Thymus (tissue), 11 donors: ENCODE measurements around the gene ELN. TPM values are rescaled to one million over a fixed set of nuclear protein-coding genes. Genes with fewer than 3 reads are reported as not detected.
"Not testable (repeated sequence)": the region's sequence is repeated elsewhere in the genome, so short reads cannot be mapped to it uniquely, and the experiment has no call there.

Experiments used
- DNase-seq, 9 donors: peaks; one replicate each; pipeline ENCODE4 v3.0.0-alpha.2; 2013; ENCODE audit warnings: low spot score in 9 of 9, low read depth in 6 of 9, missing footprints in 1 of 9
- H3K27ac ChIP-seq, 2 donors: one replicate each; pipeline ENCODE4 v1.5.1; 2013; ENCODE audit warnings: control low read depth in 1 of 2, low read depth in 1 of 2, low read length in 1 of 2, mild to moderate bottlenecking in 1 of 2, moderate library complexity in 1 of 2
- H3K27me3 ChIP-seq, 2 donors: one replicate each; pipeline ENCODE4 v1.5.1; 2013; ENCODE audit warnings: low read length in 1 of 2; ENCODE audit not compliant: control insufficient read depth in 2 of 2, insufficient read depth in 1 of 2
- H3K36me3 ChIP-seq, 2 donors: one replicate each; pipeline ENCODE4 v1.5.1; 2013; ENCODE audit warnings: low read length in 1 of 2, mild to moderate bottlenecking in 1 of 2, moderate library complexity in 1 of 2; ENCODE audit not compliant: control insufficient read depth in 2 of 2, insufficient read depth in 2 of 2
- H3K4me1 ChIP-seq, 2 donors: one replicate each; pipeline ENCODE4 v1.5.1; 2013; ENCODE audit warnings: low read length in 2 of 2; ENCODE audit not compliant: control insufficient read depth in 2 of 2, insufficient read depth in 2 of 2
- H3K4me3 ChIP-seq, 2 donors: one replicate each; pipeline ENCODE4 v1.5.1; 2013; ENCODE audit warnings: low read length in 2 of 2, control low read depth in 1 of 2, mild to moderate bottlenecking in 1 of 2
- H3K9me3 ChIP-seq, 2 donors: one replicate each; pipeline ENCODE4 v1.5.1; 2013; ENCODE audit warnings: low read length in 1 of 2, mild to moderate bottlenecking in 1 of 2; ENCODE audit not compliant: control insufficient read depth in 2 of 2, insufficient read depth in 1 of 2
- WGBS: extraction: QIAGEN DNeasy Blood & Tissue Kit; methylation state at CpG from one replicate; pipeline ENCODE4 v1.1.7; 2013; 5-methylcytosine and 5-hydroxymethylcytosine counted together
- polyA plus RNA-seq: library from polyadenylated mRNA; stranded (reverse); fragments of 200-250 nt; gene quantifications from one replicate; pipeline ENCODE4 v1.2.3, GENCODE V29; 2013
- total RNA-seq: library from RNA; stranded (reverse); fragments of 120-200 nt; gene quantifications from one replicate; pipeline ENCODE4 v1.2.4, GENCODE V29; 2013
- donor health status: healthy.

ELN gene
- total and polyA plus RNA-seq, 2 donors, result 5.2 to 29.8 TPM

GRCh38 chr7:74042746-74043522, 15.0 kb downstream of the ELN start:
- no peaks in the 10 kb centered on the region for H3K9me3 ChIP-seq
- no peaks in the 10 kb centered on the region for H3K36me3 ChIP-seq
- H3K4me3 ChIP-seq, result no peak overlapping the region
- 91% methylated on average over 24 of the region's 24 CpGs for WGBS
- no peak overlapping the region for H3K27ac ChIP-seq
- no peaks in the 10 kb centered on the region for H3K27me3 ChIP-seq
- no peaks in the 10 kb centered on the region for H3K4me1 ChIP-seq
- DNase-seq, result no peak

GRCh38 chr7:74043523-74043951, 15.6 kb downstream of the ELN start:
- no peak overlapping the region for H3K4me3 ChIP-seq
- WGBS, result 93% methylated on average over 9 of the region's 9 CpGs
- H3K27ac ChIP-seq, result no peak overlapping the region
- H3K36me3 ChIP-seq, result no peaks in the 10 kb centered on the region
- no peaks in the 10 kb centered on the region for H3K9me3 ChIP-seq
- no peak for DNase-seq
- H3K27me3 ChIP-seq, result no peaks in the 10 kb centered on the region
- H3K4me1 ChIP-seq, result no peaks in the 10 kb centered on the region

DNA sequence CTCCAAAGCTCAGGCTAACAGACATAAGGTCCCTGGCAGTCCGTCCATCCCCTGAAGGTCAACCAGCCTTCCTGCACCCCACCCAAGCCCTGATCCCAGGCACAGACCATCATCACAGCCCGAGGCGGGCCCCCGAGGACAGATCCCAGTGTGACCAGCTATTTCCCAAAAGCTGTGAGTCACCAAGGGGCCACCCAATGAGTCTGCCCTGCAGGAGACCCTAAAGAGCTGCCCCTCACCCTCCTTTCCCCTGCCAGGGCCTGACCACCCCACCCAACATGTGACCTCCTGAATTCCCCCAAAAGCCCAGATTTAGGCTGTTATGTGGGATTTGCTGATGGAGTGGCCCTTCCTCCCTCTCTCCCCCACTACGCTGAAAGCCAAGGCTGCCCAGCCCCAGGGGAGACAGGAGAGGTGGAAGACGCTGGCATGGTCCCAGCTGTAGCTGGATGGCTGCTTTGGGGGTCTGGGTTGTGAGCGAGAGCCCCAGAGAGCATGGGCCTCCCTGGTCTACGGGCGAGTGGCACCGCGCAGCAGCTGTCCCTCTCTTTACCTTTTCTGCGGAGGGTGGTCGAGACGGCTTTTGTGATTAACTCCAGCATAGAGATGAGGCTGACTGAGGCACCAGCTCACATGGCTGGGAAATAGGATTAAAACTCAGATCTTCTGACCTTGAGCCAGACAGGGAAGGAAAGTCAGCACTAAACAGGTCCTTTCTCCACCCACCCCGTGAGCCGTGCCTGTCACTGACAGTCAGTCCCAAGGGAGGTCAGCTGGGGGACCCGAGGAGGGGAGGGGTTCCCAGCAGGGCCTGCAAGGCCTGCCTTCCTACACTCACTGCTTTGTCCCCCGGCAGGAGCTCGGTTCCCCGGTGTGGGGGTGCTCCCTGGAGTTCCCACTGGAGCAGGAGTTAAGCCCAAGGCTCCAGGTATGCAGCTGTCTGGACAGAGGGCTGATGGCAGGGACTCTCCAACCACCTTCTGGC, 16.7 kb downstream of the ELN start:
- Histone ChIP-seq H3K27me3 (no peaks in the 10 kb centered on the region), H3K4me1 (no peaks in the 10 kb centered on the region), H3K4me3 (no peak overlapping the region), H3K27ac (no peak overlapping the region), H3K36me3 (no peaks in the 10 kb centered on the region), H3K9me3 (no peaks in the 10 kb centered on the region)
- WGBS, result 93% methylated on average over 20 of the region's 20 CpGs
- DNase-seq, result no peak

GRCh38 chr7:74046581-74046980, 18.6 kb downstream of the ELN start:
- WGBS, result 95% methylated on average over 7 of the region's 7 CpGs
- not testable (repeated sequence) for H3K4me1 ChIP-seq, H3K27me3 ChIP-seq, DNase-seq, H3K27ac ChIP-seq, H3K9me3 ChIP-seq, H3K36me3 ChIP-seq, H3K4me3 ChIP-seq

GRCh38 chr7:74047804-74048380, 19.9 kb downstream of the ELN start:
- Histone ChIP-seq H3K4me3 (no peak overlapping the region), H3K36me3 (no peaks in the 10 kb centered on the region), H3K27me3 (no peaks in the 10 kb centered on the region), H3K4me1 (no peaks in the 10 kb centered on the region), H3K27ac (no peak overlapping the region), H3K9me3 (no peaks in the 10 kb centered on the region)
- no peak for DNase-seq
- WGBS, result 95% methylated on average over 5 of the region's 5 CpGs

- Histone ChIP-seq H3K36me3 (no peaks in the 10 kb centered on the region), H3K27me3 (no peaks in the 10 kb centered on the region), H3K9me3 (no peaks in the 10 kb centered on the region), H3K27ac (no peak overlapping the region), H3K4me1 (no peaks in the 10 kb centered on the region), H3K4me3 (no peak overlapping the region)
- WGBS, result 96% methylated on average over 2 of the region's 2 CpGs
- DNase-seq, result no peak
Measured at GRCh38 chr7:74048999-74049599, 21.1 kb downstream of the ELN start.

DNA sequence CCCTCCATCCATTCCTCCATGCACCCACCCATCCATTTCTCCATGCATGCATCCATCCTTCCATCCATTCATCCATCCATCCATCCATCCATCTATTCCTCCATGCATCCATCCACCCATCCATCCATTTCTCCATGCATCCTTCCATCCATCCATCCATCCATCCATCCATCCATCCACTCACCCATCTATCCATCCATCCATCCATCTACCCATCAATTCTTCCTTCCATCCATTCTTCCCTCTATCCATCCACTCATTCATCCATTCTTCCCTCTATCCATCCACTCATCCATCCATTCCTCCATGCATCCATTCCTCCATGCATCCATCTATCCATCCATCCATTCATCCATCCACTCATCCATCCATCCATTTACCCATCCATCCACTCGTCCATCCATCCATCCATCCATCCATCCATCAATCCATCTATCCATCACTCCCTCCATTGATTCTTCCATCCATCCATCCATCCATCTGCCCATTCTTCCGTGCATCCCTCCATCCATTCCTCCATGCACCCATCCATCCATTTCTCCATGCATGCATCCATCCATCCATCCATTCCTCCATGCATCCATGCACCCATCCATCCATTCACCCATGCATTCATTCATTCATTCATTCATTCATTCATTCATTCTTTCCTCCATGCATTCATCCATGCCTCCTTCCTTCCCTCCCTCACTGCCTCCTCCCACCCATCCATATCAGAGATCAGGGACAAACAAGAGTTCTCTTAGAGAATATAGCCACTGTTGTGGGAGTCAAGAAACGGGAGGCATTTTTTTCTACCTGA, 22.2 kb downstream of the ELN start:
- H3K4me1 ChIP-seq, result no peaks in the 10 kb centered on the region
- no peak overlapping the region for H3K27ac ChIP-seq
- no peak for DNase-seq
- no peak overlapping the region for H3K4me3 ChIP-seq
- no peaks in the 10 kb centered on the region for H3K36me3 ChIP-seq
- H3K27me3 ChIP-seq, result no peaks in the 10 kb centered on the region
- H3K9me3 ChIP-seq, result no peaks in the 10 kb centered on the region
- WGBS, result 95% methylated on average over 3 of the region's 3 CpGs

DNA sequence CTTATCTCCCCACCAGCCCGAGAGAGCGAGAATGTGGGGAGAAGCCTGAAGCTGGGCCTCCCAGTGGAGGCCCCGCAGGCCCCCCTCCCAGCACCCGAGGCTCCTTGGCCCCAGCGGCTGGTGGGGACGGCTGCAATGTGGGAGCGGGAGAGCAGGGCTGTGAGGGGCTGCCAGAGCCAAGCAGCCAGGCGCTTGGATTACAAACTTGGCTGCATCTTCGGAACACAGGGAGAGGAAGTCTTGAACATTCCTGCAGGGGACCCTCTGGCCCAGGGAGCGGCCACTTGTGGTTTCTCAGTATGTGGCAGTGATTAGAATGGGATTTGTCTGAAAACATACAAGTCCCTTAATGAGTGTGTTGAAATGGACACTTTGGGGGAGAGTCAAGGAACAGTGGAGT, 23.2 kb downstream of the ELN start:
- no peak overlapping the region for H3K27ac ChIP-seq
- H3K9me3 ChIP-seq, result no peaks in the 10 kb centered on the region
- no peak overlapping the region for H3K4me3 ChIP-seq
- no peak for DNase-seq
- H3K27me3 ChIP-seq, result no peaks in the 10 kb centered on the region
- H3K36me3 ChIP-seq, result no peaks in the 10 kb centered on the region
- WGBS, result 97% methylated on average over 10 of the region's 10 CpGs
- H3K4me1 ChIP-seq, result no peaks in the 10 kb centered on the region
